NOMO-1 (cell line): Measurements from ENCODE around the gene EIPR1.

Source experiments
- DNase-seq, 2 experiments: peaks; one replicate each; lab custom pipeline; 2025; ENCODE audit not compliant: unreplicated experiment in 2 of 2; lab: John Stamatoyannopoulos, UW

EIPR1 gene

DNA sequence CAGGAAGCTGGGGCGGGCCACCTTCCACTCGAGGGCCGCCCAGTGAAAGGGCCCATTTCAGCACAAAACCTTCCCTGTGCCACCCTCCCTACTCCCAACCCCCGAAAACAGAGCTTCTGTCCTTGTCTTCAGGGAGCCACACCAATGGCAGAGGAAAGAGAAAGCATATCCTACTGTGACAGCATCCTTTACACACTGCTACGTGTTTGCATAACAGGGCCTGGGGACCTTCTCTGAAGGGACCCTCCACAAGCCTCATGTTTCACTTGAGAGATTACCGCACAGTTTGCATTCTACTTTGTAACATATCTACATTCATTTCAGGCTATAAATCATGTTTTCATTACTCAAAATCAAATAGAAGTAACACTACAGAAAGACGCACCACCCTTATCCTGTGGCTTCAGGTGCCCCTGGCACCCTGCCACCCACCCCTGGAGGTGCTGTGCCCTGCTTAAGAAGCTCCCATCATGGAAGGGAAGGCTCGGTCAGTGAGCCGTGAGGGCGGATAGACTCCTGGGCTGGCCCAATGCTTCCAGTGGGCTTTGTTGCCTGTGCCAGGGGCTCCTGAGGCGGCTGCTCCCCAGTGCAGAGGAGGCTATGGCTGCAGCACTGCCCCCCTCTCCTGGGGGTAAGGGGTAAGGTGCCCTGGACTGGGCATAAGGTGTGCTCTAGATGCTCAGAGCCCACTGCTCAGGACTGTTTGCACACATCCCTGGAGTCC is 52.0 kb downstream of the EIPR1 start:
- DNase-seq, result no peak

DNA sequence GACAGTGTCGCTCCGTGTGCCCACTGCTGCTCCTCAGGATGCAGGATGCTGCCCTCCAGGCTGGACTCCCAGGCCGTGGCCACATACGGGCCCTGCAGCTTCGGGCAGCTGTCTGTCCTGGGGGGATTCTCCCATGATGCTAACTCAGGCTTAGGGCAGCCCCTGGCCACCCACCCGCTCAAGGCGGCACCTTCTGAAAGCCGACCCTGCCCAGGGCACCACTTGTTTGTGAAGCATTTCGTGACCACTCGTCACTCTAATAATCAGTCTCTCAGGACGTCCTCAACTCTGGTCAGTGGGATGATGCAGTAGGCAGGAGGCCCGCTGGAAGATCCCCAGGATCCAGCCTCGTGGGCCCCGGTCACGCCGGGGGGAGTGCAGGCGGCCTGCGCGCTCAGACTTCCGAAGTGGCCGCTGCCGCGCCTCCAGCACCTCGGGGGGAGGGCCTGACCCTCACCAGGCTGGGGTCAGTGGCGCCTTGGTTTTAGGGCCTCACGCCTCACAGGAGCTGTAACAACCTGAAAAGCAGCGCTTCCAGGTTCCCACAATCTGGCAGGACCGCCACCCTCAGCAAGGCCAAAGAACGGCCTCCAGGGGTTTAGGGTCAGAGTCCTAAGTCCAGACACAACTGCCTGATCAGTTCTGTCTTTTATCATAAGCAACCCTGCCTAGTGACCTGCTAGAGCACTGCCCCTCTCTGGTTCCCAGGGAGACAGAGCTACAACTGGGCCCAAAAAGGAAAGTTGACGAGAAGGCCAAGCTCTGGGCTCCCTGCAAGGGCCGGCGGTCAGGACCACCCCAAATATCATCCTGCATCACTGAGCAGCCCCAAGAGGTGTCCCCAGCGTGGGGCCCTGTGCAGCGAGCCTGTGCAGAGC is 53.0 kb downstream of the EIPR1 start:
- no peak for DNase-seq

DNA sequence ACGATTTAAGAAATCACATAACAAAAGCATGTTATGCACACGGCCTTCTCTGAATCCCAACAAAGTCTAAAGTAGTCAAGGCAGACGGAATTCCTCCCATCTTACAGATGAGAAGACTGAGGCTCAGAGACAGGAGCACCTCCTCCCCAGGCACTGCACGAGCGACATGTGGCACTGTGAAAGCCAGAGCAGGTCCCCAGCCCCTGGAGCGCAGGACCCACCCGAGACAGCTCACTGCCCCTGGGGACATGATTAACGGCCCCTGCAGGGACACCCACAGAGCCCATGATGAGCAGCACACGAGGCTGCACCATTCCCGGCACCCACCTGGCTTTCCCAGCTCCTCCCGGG is 53.6 kb downstream of the EIPR1 start:
- no peak for DNase-seq

DNA sequence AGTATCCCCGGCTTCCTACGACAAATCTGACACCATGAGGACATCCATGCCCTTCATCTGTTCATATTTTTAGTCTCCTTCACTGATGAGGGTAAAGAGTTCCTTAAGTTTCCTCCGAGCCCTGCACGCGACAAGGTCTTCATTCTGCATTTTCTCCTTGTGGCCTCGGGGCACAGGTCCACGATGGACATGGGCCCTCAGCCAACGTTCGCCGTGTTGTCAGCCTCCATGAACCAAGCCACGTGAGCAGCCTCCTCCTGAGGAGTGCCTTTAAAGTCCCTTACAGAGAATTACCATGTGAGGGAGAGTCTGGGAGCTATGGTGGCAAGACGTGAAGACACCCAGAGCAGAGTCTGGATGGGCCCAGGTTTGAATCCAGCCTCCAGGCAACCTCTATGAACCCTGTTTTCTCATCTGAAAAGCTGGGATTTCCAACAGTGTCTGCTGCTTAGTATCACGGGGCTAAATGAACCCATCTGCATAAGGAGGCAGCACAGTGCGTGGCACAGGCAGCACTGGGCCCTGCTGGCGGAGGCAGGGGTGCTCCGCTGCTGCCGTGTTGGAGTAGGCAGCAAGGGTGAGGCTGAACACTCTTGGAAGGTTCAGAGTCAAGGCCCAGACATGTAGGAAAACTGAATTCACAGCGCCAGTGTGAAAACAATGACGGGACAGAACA is 54.1 kb downstream of the EIPR1 start:
- DNase-seq, result no peak

DNA sequence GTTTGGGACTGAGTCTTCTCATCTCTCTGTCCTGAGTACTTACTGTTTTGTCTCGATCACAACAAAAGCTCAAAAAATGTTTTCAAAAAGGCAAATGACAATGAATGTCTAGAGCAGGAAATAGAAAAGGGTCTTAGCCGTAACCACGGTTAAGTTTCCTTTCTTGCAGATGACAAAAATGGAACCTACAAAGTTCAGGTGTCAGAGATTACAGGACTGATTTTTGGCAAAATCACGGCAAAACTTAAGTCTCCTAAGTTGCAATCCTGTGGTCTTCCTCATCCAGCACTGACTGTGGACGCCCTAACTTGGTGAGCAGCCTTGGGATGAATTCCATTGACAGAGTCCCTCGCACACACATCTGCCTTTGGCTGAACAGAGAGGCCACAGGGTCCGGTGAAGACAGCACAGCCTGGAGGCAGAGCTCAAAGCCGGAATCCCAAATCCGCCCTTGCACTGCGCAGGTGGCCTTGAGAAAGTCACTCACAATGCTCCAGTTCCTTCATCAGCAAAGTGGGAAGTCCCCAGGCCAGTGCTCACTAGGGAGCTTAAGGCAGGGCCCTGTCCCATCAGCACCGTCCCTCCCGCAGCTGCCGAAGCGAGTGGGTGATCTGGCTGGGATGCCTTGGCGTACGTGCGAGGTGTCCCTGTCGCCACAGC is 55.2 kb downstream of the EIPR1 start:
- DNase-seq, result no peak

DNA sequence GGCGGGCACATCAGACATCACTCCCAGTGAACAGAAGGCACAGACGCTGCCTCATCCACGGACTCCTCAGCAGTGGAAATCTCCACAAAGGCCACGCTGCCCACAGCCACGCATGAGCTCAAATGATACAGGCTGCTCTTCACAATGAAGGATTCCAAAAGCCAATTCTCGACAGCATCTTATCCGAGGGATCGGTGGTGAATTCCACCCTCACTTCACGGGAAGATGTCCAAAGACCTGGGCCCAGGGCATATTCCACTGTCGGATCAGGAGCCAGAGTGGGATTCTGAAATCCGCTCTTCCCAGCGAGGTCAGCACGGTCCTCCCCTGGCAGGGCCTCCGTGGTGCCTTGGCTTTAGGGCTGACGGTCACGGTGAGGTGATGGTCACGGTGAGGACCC is 55.8 kb downstream of the EIPR1 start:
- no peak for DNase-seq

DNA sequence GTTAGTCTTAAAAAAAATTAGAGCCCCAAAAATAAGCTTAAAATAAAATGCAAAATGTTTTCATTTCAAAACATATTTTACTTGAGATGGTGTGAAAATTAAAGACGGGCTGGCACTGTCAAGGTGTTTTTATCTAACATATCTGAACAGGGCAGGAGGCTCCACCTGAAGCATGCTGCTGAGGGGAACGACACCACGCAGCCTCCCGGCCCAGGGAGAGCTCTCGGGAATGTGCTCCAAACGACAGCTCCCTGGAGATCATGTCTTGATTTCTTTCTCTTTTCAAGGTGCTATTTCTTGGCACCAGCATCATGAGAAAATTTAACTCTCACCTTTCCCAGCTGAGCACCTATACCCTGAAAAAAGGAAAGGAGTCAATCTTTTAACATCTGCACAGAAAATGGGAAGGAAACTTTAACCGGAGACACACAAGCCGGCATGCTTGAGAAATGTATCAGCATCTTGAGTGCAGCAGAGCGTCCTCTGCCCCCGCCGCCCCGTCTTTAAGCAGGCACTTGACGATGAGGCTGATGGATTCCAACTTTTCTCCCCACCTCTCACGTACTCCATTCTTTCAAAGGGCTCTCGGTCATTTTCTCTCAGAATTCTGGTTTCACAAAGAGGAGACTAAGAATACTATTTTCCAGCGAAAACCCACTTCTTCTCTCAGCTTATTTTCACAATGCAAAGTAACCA is 56.6 kb downstream of the EIPR1 start:
- DNase-seq, result no peak

DNA sequence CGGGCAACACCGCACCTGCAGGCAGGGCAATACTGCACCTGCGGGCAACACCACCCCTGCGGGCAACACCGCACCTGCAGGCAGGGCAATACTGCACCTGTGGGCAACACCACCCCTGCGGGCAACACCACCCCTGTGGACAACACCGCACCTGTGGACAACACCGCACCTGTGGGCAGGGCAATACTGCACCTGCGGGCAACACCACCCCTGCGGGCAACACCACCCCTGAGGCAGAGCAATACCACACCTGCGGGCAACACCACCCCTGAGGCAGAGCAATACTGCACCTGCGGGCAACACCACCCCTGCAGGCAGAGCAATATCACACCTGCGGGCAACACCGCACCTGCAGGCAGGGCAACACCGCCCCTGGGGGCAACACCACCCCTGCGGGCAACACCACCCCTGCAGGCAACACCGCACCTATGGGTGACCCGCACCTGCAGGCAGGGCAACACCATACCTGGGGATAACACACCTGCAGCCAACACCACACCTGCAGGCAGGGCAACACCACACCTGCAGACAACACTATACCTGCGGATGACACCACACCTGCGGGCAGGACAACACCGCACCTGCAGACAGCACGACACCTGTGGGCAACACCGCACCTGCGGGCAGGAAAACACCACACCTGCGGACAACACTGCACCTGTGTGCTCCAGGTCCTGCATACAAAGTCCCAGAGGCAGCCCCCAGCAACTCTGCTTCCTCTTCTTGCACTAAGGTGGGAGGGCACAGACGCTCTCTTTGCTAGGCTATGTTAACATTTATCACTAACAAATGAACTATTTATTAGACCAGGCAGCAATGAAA is 57.7 kb downstream of the EIPR1 start:
- DNase-seq, result no peak

DNA sequence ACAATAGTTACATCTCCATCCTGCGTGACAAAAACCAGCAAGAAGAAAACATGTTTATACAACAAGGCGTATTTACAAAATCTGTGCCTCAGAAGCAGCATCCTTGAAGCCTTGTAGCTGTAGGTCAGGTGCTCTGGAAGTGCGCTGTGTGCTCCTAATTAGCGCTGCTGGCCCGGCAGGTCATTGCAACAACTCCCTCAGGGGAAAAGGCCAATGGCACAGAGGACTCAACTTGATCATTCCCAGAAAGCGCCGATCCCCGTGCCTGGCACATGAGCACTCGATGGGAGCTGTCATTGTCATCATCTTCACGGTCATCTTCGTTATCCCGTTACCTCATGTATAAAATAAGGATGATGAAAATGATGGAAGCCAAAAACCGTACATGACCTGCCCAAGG is 58.5 kb downstream of the EIPR1 start:
- no peak for DNase-seq

DNA sequence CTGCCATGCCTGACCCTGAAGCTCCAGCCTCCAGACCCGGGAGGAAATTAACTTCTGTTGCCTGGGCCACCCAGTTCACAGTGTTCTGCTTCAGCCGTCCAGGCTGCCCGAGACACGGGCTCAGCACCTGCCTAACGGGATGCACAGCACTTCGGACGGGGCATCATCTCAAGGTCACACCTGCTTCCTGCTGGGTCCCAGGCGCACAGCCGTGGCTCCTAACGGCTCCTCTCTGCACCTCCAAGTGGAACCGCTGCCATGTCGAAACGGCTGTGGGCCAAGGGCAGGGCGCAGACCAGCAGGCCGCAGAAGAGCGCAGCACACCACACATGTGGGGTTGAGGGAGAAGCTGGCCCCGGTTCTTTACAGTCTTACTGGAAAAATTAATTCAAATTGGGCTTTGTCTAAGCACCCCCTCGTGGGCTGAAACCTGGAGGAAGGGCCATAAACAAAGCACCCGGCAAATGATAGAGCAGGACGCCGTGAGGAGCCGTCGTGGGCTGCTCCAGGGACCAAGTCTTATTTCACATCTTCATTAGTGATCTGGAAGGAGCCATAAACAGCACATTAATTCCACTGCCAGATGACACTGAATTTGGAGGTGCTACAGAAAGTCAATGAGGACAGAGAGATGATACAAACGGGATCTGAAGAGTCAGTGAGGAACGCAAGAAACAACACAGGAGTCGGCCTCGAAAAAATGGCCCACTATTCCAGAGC is 59.6 kb downstream of the EIPR1 start:
- no peak for DNase-seq

DNA sequence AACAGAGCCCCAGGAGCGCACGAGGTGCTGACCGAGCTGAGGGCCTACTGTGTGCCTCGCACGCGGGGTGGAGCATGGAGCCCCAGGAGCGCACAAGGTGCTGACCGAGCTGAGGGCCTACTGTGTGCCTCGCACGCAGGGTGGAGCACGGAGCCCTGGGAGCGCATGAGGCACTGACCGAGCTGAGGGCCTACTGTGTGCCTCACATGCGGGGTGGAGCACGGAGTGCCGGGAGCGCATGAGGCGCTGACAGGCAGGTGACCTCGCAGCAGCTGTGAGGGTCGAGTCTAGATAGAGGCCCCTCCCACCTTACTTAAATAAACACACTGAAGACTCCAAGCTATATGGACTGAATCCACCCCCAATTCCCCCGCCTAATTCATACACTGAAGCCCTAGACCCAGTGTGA is 60.3 kb downstream of the EIPR1 start:
- DNase-seq, result no peak

DNA sequence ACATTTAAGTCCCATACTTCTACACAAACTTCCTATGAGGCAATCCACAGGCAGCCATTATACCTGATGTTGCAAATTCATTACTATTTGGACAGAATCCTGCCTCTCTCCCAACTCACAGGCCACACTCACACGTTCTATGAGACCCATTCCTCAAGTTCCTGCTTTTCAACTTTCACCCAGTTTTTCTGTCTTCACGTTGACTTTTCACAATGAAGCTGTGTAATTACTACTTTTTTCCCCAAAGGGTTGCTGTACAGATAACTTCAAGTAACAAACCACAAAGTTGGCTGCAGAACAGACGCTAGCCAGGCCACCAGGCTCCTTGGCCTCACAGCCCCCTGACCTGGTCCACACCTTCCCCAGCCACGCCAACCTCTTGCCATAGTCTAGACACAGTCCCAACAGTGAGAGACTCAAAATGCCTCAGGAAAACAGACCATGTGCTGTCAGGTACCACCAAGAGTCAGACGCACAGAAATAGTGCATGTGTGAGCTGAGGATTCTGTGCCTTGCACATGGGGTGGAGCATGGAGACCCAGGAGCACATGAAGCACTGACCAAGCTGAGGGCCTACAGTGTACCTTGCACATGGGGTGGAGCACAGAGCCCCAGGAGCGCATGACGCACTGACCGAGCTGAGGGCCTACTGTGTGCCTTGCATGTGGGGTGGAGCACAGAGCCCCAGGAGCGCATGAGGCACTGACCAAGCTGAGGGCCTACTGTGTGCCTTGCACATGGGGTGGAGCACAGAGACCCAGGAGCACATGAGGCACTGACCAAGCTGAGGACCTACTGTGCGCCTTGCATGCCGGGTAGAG is 61.0 kb downstream of the EIPR1 start:
- no peak for DNase-seq

DNA sequence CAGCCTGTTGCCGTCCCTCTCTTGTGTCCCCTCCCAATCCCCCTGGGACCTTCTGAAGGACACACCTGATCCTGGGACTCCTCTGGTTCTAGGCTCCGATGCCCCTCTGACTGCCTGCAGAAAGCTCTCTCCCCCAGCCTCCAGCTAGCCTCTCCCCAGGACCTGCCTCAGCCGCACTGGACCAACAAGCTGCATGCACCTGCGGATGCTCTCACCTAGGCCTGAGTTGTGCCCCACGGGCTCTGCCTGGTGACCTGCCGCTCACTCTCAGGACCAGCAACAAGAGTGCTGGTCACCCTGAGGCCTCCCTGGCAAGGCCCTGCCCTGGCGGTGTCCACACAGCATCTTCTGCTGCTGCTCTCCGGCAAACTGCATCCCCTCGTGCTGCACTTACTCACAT is 63.0 kb downstream of the EIPR1 start:
- DNase-seq, result no peak

DNA sequence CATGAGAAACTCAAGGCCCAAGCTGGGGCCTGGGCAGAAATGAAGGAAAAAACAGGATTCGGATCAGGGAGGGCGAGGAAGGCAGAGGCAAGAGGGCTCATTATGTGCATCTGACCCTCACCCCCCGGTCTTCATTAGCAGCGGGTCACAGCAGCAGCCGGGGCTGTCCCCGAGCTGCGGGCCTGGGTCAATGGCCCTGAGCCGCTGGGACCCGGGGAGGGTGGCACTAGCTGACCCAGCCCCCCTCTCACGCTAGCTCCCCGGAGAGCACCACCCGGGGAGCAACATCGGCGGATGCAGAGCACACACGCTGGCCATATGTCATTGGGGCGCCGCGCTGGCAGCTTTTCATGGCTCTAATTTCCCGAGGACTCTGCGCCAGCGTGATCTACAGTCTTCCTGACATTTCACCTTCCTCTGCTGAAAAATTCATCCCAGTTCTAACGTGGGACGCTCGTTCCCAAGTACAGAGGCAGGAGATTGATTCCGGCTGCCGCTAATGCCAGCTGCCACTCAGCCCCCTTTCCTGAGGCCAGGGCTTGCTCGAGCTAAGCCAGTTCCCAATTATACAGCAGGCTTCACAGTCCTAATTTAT is 63.7 kb downstream of the EIPR1 start:
- no peak for DNase-seq

DNA sequence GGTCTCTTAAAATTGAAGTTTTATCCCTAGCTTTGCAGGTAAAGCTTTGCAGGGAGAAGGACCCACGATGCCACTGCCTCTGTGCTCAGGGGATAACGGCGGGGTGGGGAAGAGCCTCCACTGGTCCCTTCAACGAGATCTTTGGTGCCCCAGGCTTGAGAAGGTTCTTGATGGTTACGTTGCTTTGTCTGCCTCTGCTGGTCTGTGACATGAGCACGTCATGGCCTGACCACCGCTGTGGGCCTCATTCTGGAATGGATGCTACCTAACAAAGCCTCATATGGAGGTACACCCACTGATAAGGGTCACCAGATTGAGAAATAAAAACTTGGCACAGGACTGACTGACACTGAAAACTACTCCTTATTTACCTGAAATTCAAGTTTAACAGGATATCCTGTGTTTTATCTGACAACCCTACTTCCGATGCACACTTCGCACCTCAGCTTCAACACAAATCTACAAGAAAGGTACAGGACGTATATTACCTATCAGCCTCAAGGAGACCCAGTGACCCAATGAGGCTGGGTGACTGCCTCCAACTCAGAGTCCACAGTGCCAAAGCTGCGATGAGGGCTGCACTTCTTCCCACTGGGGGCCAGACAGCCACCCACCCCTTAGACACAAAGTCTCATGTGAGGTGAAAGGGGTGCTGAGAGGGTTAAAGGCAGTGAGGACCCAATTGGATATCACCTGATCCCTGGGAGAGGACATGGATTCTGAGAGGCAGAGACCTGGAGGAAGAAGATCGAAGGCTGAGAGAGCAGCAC is 64.9 kb downstream of the EIPR1 start:
- DNase-seq, result no peak

DNA sequence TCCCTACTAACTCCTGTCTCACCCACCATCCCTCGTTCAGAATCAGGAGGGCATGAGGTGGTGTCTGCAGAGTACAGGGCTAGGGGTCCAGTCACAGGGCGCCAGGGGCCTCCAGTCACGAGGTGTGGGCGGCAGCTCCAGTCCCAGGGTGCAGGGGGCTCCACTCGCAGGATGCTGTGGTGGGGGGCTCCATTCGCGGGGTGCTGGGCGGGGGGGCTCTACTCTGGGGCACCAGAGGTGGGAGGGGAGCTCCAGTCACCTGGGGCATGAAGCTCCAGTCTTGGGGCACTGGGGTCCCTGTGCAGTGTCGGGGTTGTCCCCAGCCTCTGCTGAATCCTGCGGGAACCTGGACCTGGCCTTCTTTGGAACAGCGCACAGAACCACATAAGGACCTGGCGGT is 66.0 kb downstream of the EIPR1 start:
- DNase-seq, result no peak
